Panc1 (cell line): ENCODE data around the gene ABTB2.
A peak's percentile ranks its signal among the peaks of the same experiment; 100 is the strongest.

Experiments used
- CTCF ChIP-seq: fragments of 450-650 bp; IDR thresholded peaks from 2 replicates; pipeline ENCODE4 v1.5.1; 2017; ENCODE audit warnings: mild to moderate bottlenecking
- POLR2AphosphoS5 ChIP-seq: IDR thresholded peaks from 2 replicates; pipeline ENCODE4 v1.6.1; 2012; ENCODE audit warnings: mild to moderate bottlenecking, low read depth, low read length, moderate library complexity
- REST ChIP-seq, 2 experiments: IDR thresholded peaks; 2 replicates each; pipeline ENCODE4 v1.6.1; 2011 to 2012; ENCODE audit warnings: low read depth in 2 of 2, control low read depth in 1 of 2, low read length in 1 of 2, mild to moderate bottlenecking in 1 of 2, moderate library complexity in 1 of 2; ENCODE audit not compliant: insufficient read depth in 1 of 2

GRCh38 chr11:34366522-34366921 lies 8.7 kb upstream of the ABTB2 start:
- peak; percentile 76 for TF ChIP-seq CTCF
- TF ChIP-seq REST (IDR thresholded peaks at IDR 0.05; ENCODE audit: insufficient read depth in 1 of 2, low read depth in 2 of 2, low read length in 1 of 2): no peak
- no peak for TF ChIP-seq POLR2AphosphoS5
